ENCODE measurements around the gene PLXDC2.

GRCh38 chr10:20085115-20085514 is 268.9 kb downstream of the PLXDC2 start:
- TF ChIP-seq CTCF (IDR thresholded peaks at IDR 0.05) (no peak), JUND (IDR thresholded peaks at IDR 0.05) (no peak), POLR2AphosphoS5 (IDR thresholded peaks at IDR 0.05; ENCODE audit: low read depth, low read length) (no peak), SMC3 (IDR thresholded peaks at IDR 0.05; ENCODE audit: low read depth, low read length) (no peak), RFX5 (IDR thresholded peaks at IDR 0.05; ENCODE audit: low read length) (no peak)
- TF ChIP-seq, protein P1, sequence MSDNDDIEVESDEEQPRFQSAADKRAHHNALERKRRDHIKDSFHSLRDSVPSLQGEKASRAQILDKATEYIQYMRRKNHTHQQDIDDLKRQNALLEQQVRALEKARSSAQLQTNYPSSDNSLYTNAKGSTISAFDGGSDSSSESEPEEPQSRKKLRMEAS (IDR thresholded peaks at IDR 0.05; ENCODE audit: low read depth) = no peak

Measured in SK-N-SH (cell line).